ES-I3 (cell line): ENCODE results near the gene GNB1L.

Source experiments
- H3K36me3 ChIP-seq: 2 replicates; pipeline ENCODE4 v1.6.1; 2013; ENCODE audit warnings: mild to moderate bottlenecking, low read length, control low read depth, moderate library complexity; ENCODE audit not compliant: insufficient read depth
- H3K4me1 ChIP-seq: 2 replicates; pipeline ENCODE4 v1.6.1; 2013; ENCODE audit warnings: mild to moderate bottlenecking, control low read depth, low read length; ENCODE audit not compliant: insufficient read depth
- H3K9ac ChIP-seq: 2 replicates; pipeline ENCODE4 v1.6.1; 2013; ENCODE audit warnings: low read depth, mild to moderate bottlenecking, low read length, moderate library complexity
- H3K9me3 ChIP-seq: 2 replicates; pipeline ENCODE4 v1.6.1; 2013; ENCODE audit warnings: mild to moderate bottlenecking, low read length, moderate library complexity; ENCODE audit not compliant: control insufficient read depth, insufficient read depth

Gene GNB1L

DNA sequence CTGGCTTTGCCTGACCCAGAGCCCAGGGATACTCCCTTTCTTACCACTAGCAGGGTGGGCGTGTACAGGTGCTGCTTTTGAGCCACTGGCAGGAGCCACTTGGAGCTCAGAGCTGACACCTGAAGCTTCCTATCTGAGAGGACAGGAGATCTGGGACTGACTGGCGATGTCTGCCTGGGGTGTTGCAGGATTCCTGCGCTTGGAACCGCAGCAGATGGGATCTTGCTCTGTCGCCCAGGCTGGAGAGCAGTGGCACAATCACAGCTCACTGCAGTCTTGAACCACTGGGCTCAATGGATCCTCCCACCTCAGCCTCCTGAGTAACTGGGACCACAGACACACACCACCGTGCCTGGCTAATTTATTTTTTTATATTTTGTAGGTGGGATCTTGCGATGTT lies 113.6 kb downstream of the GNB1L start:
- Histone ChIP-seq H3K9me3 (no peaks in the 10 kb centered on the region), H3K36me3 (no peaks in the 10 kb centered on the region), H3K9ac (no peak overlapping the region), H3K4me1 (peaks cover 14% of the 10 kb centered on the region; the same call in 1 of the 2 replicates)

DNA sequence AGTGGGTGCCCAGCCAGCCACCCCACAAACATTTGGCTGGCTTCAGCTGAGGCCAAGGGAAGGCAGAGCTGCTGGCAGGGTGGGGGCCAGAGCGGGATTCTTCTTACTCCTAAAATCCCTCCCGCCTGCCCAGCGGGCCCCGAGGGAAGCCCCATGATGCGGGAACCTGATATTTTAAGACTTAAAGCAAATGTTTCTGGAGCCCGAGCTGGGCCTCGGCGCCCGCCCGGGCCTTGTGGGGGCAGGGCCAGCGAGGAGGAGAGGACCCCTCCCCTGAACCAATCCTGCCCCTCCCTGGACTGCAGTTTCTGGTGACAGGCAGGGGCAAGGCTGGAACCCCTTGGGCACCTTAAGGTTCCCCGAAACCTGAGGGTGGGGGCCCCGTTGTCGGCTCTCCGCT lies 114.1 kb downstream of the GNB1L start:
- Histone ChIP-seq H3K4me1 (peaks cover 10% of the 10 kb centered on the region; the same call in 1 of the 2 replicates), H3K36me3 (no peaks in the 10 kb centered on the region), H3K9me3 (no peaks in the 10 kb centered on the region), H3K9ac (no peak overlapping the region)

DNA sequence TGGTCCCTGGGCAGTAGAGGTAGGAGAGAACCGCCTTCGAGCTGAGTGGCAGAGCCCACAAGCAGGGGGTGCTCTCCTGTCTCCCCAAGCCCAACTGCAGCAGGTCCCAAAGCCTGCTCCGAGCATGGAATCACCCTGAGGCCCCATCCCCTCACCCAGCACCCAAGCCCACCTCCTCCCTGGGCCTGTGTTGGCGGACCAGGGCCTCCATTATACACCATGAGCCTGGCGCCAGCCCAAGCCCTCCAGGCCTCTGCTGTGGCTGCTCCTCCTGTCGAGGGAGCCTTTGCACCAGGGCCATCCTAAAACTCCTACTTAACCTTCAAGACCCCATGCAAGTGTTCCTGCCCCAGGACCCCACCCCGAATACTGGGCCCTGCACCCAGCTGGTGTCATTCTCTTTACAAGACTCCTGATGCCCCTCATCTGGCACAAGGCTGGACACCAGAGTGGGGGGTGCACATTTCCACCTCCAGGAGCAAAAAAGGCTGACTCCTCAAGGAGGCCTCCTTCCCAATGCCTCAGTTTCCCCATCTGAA lies 114.7 kb downstream of the GNB1L start:
- no peak overlapping the region for H3K9ac ChIP-seq

DNA sequence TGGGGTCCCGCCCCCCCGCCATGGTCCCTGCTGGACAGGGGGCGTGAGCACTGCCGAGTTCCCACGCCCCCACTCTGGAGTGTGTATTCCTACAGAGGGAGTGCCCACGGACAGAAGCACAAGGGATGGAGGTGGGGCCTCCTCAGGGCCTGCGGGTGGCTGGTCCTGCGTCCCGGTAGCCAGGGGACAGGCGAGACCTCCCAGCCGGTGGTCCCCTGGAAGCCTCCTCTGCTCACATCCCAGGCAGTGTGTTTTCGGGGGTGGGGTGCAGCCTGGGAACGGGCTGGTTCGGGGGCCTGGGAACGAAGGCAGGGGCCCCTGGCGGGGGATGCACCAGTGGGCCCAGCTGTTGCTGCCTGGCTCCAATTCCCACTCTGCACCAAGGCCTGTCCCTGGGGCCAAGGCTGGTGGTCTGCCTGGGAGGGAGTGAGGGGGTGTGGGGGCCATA lies 115.2 kb downstream of the GNB1L start:
- H3K36me3 ChIP-seq: no peaks in the 10 kb centered on the region
- H3K9me3 ChIP-seq: no peaks in the 10 kb centered on the region
- H3K4me1 ChIP-seq: peaks cover 8% of the 10 kb centered on the region; the same call in 1 of the 2 replicates
- H3K9ac ChIP-seq: no peak overlapping the region

More for the DNA sequence above, 114.7 kb downstream of the GNB1L start:
- Histone ChIP-seq H3K9me3 (no peaks in the 10 kb centered on the region), H3K36me3 (no peaks in the 10 kb centered on the region), H3K4me1 (peaks cover 8% of the 10 kb centered on the region; the same call in 1 of the 2 replicates)

DNA sequence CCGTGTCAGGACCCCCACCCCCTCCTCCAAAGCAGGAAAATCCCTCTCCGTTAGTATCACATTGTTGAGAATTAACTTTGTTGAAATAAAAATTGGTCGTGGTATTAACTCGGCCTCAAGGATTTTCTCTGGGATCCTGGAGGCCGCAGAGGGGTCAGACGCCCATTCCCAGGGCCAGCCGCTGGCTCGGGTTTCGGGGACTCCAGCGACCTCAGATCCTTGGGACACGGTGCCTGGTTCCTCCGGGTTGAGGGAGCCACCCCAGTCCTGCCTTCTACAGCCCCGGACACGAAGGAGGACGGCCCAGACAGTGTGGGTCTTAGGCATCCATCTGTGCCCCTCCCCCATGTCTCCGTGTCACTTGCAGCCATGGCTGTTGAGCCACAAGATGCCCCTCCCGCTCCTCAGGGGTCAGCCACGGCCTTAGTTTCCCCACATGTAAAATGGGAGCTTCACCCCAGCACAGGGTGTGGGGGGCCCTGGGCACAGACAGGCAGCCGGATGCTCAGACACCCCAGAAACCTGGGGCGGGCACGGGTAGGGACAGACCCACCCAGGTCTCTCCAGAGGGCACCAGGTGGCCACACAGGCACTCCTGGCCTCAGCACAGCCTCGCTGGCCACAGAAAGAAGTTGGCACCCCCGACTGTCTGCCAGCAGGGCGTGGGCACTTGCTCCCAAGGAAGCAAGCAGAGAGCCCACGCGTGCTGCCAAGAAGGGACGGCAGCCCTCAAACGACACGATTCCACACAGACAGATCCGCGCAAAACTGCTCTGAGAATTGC lies 115.8 kb downstream of the GNB1L start:
- H3K36me3 ChIP-seq: no peaks in the 10 kb centered on the region
- H3K9me3 ChIP-seq: no peaks in the 10 kb centered on the region
- H3K9ac ChIP-seq: no peak overlapping the region
- H3K4me1 ChIP-seq: peaks cover 8% of the 10 kb centered on the region; the same call in 1 of the 2 replicates

DNA sequence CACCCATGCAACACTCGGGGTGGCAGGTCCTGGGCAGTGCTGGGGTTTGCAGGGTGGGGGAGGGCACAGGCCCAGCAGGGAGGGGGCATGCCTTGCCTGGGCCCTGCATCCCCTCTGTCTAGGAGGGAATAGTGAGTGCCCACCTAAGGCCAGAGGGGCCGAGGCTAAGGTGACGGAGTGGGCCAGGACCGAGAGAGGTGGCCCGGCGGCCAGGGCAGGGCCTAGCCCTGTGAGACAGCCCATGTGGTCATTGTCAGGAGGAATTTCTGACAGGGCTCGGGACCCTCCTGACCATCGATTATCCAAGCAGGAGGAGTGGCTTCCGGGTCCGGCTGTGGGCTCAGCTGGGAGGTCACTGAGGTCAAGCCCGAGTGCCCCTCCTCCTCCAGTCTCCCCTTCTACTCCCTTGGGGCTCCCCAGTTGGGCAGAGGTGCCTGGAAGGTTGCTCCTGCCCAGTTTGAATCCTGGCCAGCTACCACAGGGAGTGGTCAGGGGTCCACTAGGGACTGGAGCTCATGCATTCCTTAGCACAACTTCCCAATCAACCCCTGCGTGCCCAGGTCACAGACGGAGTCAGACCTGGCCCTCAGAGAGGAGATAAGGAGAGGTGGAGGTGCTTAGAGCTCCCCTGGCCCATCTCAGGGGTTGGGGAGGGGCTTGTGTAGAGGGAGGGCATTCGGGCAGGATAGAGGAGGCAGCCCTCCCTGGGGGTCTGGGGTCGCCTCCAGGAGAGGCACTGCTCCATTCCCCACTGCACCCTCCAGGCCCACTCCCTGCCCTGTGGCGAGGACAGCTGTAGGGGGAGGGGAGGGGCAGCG lies 116.6 kb downstream of the GNB1L start:
- H3K9me3 ChIP-seq: no peaks in the 10 kb centered on the region
- peaks cover 8% of the 10 kb centered on the region; the same call in 1 of the 2 replicates for H3K4me1 ChIP-seq
- H3K9ac ChIP-seq: no peak overlapping the region
- H3K36me3 ChIP-seq: no peaks in the 10 kb centered on the region

DNA sequence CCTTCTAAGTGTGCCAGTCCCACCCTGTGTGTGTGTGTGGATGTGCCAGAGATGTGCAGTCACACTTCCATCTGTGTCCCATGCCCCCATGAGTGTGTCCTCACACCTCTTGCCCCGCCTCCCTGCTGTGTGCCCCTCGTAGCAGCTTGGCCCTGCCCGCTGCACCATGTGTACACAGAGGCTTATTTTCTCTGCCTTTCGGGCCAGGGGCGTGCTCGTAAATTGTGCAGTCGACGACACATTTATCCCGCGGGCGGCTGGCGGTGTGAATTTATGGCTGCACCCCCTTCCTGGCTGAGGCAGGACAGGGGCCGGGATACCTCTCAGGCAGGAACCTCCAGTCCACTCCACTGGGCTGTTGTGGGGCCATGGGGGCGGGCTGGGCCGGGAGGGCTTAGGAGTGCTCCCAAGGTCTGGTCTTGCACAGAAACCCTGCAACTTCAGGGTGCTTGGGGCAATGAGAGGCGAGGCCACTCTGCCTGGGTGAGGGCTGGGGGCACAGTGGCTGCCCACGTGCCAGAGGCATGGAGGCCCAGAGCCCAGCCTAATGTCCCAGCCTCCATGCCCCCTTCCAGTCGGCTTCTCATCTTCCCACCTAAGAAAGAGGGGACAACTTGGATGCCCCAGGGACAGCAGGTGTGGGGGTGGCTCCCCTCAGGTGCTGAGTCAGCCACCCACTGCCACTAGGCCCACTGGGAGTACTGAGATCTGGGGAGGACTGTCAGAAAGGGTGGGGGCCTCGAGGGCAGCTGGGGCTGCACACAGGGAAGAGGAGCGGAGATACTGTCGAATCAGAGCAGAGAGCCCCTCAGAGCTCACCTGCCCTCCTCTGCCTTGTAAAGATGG lies 118.8 kb downstream of the GNB1L start:
- Histone ChIP-seq H3K36me3 (no peaks in the 10 kb centered on the region), H3K9me3 (no peaks in the 10 kb centered on the region), H3K4me1 (peaks cover 8% of the 10 kb centered on the region; the same call in 1 of the 2 replicates), H3K9ac (no peak overlapping the region)

DNA sequence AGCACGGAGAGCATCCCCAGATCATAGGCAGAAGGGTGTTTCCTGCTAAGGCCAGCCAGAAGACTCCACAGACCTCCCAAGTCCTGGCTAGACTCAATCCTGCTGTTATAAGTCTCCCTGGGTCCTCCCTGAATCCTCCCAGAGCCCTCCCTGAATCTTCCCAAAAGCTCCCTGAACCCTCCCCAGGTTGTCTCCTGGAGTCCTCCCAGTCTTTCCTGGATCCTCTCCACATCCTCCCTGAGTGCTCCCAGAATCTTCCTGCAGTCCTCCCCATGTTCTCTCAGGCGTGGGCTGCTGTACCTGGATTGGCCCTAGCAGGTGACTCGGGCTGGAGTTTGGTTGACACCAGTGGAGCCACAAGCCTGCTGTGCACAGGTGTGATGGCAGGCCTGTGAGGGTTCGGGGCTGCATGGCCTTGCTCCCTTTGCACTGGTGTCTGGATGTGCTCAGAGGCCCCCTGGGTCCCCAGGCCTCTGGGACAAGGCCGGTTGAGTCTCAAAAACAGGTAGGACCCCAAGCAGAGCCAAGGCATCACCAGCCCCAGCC lies 119.8 kb downstream of the GNB1L start:
- no peak overlapping the region for H3K9ac ChIP-seq
- peaks cover 8% of the 10 kb centered on the region; the same call in 1 of the 2 replicates for H3K4me1 ChIP-seq
- H3K9me3 ChIP-seq: no peaks in the 10 kb centered on the region
- H3K36me3 ChIP-seq: no peaks in the 10 kb centered on the region

DNA sequence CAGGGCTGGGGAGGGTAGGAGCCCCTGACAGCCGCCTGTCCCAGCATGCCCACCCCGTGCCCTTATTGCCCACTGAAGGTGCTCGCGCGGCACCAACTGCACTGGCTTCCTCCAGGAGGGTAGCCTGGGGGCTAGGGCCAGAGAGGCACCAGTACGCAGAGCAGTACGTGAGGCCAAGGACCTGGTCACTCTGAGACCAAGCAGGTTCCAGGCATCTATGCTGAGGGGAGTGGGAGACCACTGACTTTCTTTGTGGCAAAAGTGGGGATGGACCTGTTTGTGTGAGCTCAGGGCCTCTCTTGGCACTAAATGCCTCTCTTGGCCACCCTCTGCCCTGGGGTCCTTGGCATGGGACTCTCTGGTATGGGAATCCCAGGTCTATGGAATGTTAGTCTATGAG lies 120.5 kb downstream of the GNB1L start:
- no peaks in the 10 kb centered on the region for H3K9me3 ChIP-seq
- peaks cover 8% of the 10 kb centered on the region; the same call in 1 of the 2 replicates for H3K4me1 ChIP-seq
- no peak overlapping the region for H3K9ac ChIP-seq
- H3K36me3 ChIP-seq: no peaks in the 10 kb centered on the region

DNA sequence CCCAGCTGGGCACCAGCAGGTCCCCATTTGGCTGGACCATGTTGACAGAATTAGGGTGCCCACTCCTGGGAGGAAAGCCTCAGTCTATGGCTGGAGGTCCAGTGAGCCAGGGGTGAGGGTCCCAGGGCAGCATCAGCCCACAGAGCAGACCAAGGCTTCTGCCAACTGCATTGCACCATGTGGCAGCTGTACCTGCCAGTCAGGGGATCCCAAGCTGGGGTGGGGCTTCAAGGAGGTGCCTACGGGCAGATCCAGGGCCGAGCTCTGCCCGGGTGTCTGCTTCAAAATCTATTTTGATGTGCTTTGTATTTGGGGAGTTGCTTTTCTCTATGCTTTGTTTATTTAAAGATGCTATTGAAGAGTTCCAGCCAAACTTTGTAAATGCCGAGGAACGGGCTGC lies 120.9 kb downstream of the GNB1L start:
- Histone ChIP-seq H3K36me3 (no peaks in the 10 kb centered on the region), H3K4me1 (peaks cover 6% of the 10 kb centered on the region; the same call in 1 of the 2 replicates), H3K9me3 (no peaks in the 10 kb centered on the region), H3K9ac (no peak overlapping the region)
